Measurements from ENCODE around the gene CALML5.

- TF ChIP-seq CTCF (IDR thresholded peaks at IDR 0.05; ENCODE audit: borderline replicate concordance, extremely low read depth, low read length, poor library complexity, severe bottlenecking), result no peak
- no peak for TF ChIP-seq EZH2 (IDR thresholded peaks at IDR 0.05; ENCODE audit: borderline replicate concordance, low read depth, low read length, severe bottlenecking)
Measured at GRCh38 chr10:5456563-5456962, 42.8 kb downstream of the CALML5 start.

Data from DND-41 (cell line).